Lung (tissue), 12 donors: ENCODE results near the gene BEAN1. TPM values are rescaled to one million over a fixed set of nuclear protein-coding genes. Genes with fewer than 3 reads are reported as not detected.
A peak's percentile ranks its signal among the peaks of the same experiment; 100 is the strongest.

Experiments used
- ATAC-seq: fragments of 200-7000 bp; cut with Tn5 transposase; one replicate; pipeline ENCODE4 v1.9.1; 2020; ENCODE audit warnings: moderate number of reproducible peaks; ENCODE audit not compliant: insufficient read depth, low FRiP score
- DNase-seq, 3 donors: peaks; one replicate each; pipeline ENCODE4 v3.0.0-alpha.2; 2013 to 2017
- H3K27ac ChIP-seq, 2 donors: one replicate each; pipeline ENCODE4 v1.5.1; 2013; ENCODE audit warnings: mild to moderate bottlenecking in 2 of 2, moderate library complexity in 2 of 2, control low read depth in 1 of 2, inconsistent platforms in 1 of 2, low read depth in 1 of 2, low read length in 1 of 2
- H3K27me3 ChIP-seq, 3 donors: one replicate each; pipeline ENCODE4 v1.5.1; 2013; ENCODE audit warnings: low read length in 2 of 3; ENCODE audit not compliant: control insufficient read depth in 3 of 3, insufficient read depth in 3 of 3
- H3K36me3 ChIP-seq, 4 donors: one replicate each; pipeline ENCODE4 v1.5.1; 2013; ENCODE audit warnings: low read length in 4 of 4, mild to moderate bottlenecking in 1 of 4, moderate library complexity in 1 of 4; ENCODE audit not compliant: control insufficient read depth in 4 of 4, insufficient read depth in 4 of 4
- H3K4me1 ChIP-seq, 5 donors: one replicate each; pipeline ENCODE4 v1.5.1; 2013; ENCODE audit warnings: low read length in 5 of 5, mild to moderate bottlenecking in 2 of 5, moderate library complexity in 1 of 5; ENCODE audit not compliant: control insufficient read depth in 5 of 5, insufficient read depth in 5 of 5
- H3K4me3 ChIP-seq: one replicate; pipeline ENCODE4 v1.5.1; 2013; ENCODE audit warnings: mild to moderate bottlenecking, control low read depth, moderate library complexity
- H3K9ac ChIP-seq, 2 donors: one replicate each; pipeline ENCODE4 v1.5.1; 2013; ENCODE audit warnings: low read length in 2 of 2, control low read depth in 1 of 2; ENCODE audit not compliant: insufficient read depth in 1 of 2
- H3K9me3 ChIP-seq, 4 donors: one replicate each; pipeline ENCODE4 v1.5.1; 2013; ENCODE audit warnings: low read length in 3 of 4, mild to moderate bottlenecking in 1 of 4, moderate library complexity in 1 of 4; ENCODE audit not compliant: control insufficient read depth in 4 of 4, insufficient read depth in 3 of 4
- WGBS, 2 donors: extraction: QIAGEN DNeasy Blood & Tissue Kit; methylation state at CpG; one replicate each; pipeline ENCODE4 v1.1.7; 2013; 5-methylcytosine and 5-hydroxymethylcytosine counted together
- polyA plus RNA-seq, 2 donors: library from polyadenylated mRNA; stranded (reverse); fragments of 200-250 nt; gene quantifications; one replicate each; pipeline ENCODE4 v1.2.1, GENCODE V29; 2013
- total RNA-seq, 2 donors: library from RNA; depleted of rRNA in 1 of 2; stranded (reverse); fragments of >200 nt in 1 of 2; gene quantifications; one replicate each; pipeline ENCODE4 v1.2.1, GENCODE V29; 2014 to 2021
- TF ChIP-seq, protein P1 (sequence below): IDR thresholded peaks from 2 replicates; pipeline ENCODE4 v1.5.1; 2012; ENCODE audit warnings: mild to moderate bottlenecking; ENCODE audit errors: control extremely low read depth, extremely low read depth
- donor health status: control.
- donor health status: control.
- donor health status: Bipolar disorder and iron deficiency.
- donor health status: healthy.
- donor health status: DM: yes; HTN: yes; CAD: no.

The BEAN1 gene
- total and polyA plus RNA-seq, 4 donors = 0.16 to 3.2 (median 0.25) TPM

GRCh38 chr16:66408163-66409048, 18.7 kb upstream of the BEAN1 start:
- TF ChIP-seq, protein P1, sequence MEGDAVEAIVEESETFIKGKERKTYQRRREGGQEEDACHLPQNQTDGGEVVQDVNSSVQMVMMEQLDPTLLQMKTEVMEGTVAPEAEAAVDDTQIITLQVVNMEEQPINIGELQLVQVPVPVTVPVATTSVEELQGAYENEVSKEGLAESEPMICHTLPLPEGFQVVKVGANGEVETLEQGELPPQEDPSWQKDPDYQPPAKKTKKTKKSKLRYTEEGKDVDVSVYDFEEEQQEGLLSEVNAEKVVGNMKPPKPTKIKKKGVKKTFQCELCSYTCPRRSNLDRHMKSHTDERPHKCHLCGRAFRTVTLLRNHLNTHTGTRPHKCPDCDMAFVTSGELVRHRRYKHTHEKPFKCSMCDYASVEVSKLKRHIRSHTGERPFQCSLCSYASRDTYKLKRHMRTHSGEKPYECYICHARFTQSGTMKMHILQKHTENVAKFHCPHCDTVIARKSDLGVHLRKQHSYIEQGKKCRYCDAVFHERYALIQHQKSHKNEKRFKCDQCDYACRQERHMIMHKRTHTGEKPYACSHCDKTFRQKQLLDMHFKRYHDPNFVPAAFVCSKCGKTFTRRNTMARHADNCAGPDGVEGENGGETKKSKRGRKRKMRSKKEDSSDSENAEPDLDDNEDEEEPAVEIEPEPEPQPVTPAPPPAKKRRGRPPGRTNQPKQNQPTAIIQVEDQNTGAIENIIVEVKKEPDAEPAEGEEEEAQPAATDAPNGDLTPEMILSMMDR = no peak
- Histone ChIP-seq H3K27ac (peak overlapping the region; percentile 71 to 79), H3K27me3 (peaks cover 0 to 4% (median 0%) of the 10 kb centered on the region in 3 donors), H3K9me3 (peaks cover 0 to 4% (median 4%) of the 10 kb centered on the region in 4 donors), H3K4me1 (peaks cover 0 to 29% (median 12%) of the 10 kb centered on the region in 5 donors), H3K9ac (peak overlapping the region; percentile 72 to 95), H3K36me3 (peaks cover 0 to 14% (median 3%) of the 10 kb centered on the region in 4 donors), H3K4me3 (no peak overlapping the region)
- DNase-seq (peak; percentile 93 to 99 (median 99)), ATAC-seq (no peak)
- 36 to 57% methylated on average over 5 of the region's 5 CpGs for WGBS, 2 donors

DNA sequence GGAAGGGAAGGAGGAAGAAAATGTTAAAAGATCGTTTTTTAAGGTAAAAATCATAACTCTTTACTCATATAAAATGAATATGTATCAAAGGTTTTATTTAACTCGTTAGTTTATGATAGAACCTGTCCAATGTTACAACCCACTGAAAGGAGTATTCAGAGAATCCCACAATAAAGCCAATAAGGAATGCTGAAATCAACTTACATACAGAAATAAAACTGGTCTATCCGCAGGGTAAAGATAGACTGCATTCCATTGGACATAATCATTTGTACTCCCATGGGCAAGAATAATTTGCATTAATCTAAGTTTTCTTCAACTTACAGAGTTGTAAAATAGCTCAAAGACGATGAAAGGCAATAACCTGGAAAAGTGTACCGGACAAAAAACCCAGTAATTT, 17.9 kb upstream of the BEAN1 start:
- Histone ChIP-seq H3K9ac (peak overlapping the region; percentile 72 to 95), H3K36me3 (peaks cover 0 to 14% (median 3%) of the 10 kb centered on the region in 4 donors), H3K4me3 (no peak overlapping the region), H3K27me3 (peaks cover 0 to 4% (median 0%) of the 10 kb centered on the region in 3 donors), H3K27ac (no peak overlapping the region), H3K4me1 (peaks cover 0 to 29% (median 12%) of the 10 kb centered on the region in 5 donors), H3K9me3 (peaks cover 0 to 4% (median 3%) of the 10 kb centered on the region in 4 donors)
- WGBS, 2 donors = 63 to 75% methylated on average over 5 of the region's 5 CpGs
- ATAC-seq (no peak), DNase-seq (peak in 2 of 3 donors; percentile 34 to 44)
- TF ChIP-seq, protein P1 = no peak

DNA sequence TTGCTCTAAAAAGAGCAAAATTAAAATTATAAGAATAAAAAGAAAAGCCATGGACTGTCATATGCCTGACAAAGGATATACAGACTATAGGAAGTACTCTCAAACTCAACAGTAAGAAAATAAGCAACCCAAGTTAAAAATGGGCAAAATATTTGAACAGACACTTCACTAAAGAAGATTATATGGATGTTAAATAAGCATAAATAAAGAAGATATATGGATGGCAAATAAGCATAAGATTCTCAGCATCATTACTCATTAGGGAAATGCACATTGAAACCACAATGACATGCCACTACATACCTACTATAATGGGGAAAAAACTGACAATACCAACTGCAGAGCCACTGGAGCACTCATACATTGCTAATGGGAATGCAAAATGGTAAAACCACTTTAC, 14.9 kb upstream of the BEAN1 start:
- peaks cover 0 to 14% (median 3%) of the 10 kb centered on the region in 4 donors for H3K36me3 ChIP-seq
- H3K9me3 ChIP-seq = peaks cover 0 to 5% (median 4%) of the 10 kb centered on the region in 4 donors
- ATAC-seq (no peak), DNase-seq (no peak)
- H3K27ac ChIP-seq = no peak overlapping the region
- TF ChIP-seq, protein P1 = no peak
- peaks cover 0 to 22% (median 9%) of the 10 kb centered on the region in 5 donors for H3K4me1 ChIP-seq
- H3K27me3 ChIP-seq = no peaks in the 10 kb centered on the region
- no peak overlapping the region for H3K4me3 ChIP-seq
- no peak overlapping the region for H3K9ac ChIP-seq
